ENCODE results near the gene BGN. TPM values are rescaled to one million over a fixed set of nuclear protein-coding genes. Genes with fewer than 3 reads are reported as not detected.
A peak's percentile ranks its signal among the peaks of the same experiment; 100 is the strongest.

The BGN gene
- total and polyA plus RNA-seq, 4 experiments from 2014 or later = not detected

- no peak overlapping the region for H3K4me3 Mint-ChIP-seq
- ChIA-PET POLR2A (ENCODE audit: partially characterized antibody) (no interaction called here), CTCF (ENCODE audit: partially characterized antibody) (interaction anchor here (1.0 kb wide), 1 partner anchor 44 kb away, joined by 3 read pairs; no protein-coding TSS in a partner anchor)
- no peak for DNase-seq
- Histone ChIP-seq H3K27ac (ENCODE audit: low read depth, low read length) (no peak overlapping the region), H3K36me3 (ENCODE audit: insufficient read depth, low read length) (peaks cover 7% of the 10 kb centered on the region), H3K4me3 (ENCODE audit: low read length in 2 of 2) (no peak overlapping the region), H3K27me3 (ENCODE audit: insufficient read depth, low read length) (no peaks in the 10 kb centered on the region), H3K4me1 (ENCODE audit: insufficient read depth, low read length) (no peaks in the 10 kb centered on the region), H3K9me3 (ENCODE audit: control insufficient read depth in 1 of 2, low read length in 2 of 2) (no peaks in the 10 kb centered on the region)
- intact Hi-C loops (cut with micrococcal nuclease) = no loop called here
- H3K4me1 Mint-ChIP-seq = peaks cover 0 to 3% (median 0%) of the 10 kb centered on the region in 4 donors
- no peaks in the 10 kb centered on the region for H3K9me3 Mint-ChIP-seq
- peak overlapping the region in 1 of 7 donors; percentile 52 for H3K27ac Mint-ChIP-seq
- H3K27me3 Mint-ChIP-seq = no peaks in the 10 kb centered on the region
- H3K36me3 Mint-ChIP-seq = peaks cover 12 to 32% of the 10 kb centered on the region in 2 donors
Observed at GRCh38 chrX:153463031-153463430, 31.7 kb upstream of the BGN start.

DNA sequence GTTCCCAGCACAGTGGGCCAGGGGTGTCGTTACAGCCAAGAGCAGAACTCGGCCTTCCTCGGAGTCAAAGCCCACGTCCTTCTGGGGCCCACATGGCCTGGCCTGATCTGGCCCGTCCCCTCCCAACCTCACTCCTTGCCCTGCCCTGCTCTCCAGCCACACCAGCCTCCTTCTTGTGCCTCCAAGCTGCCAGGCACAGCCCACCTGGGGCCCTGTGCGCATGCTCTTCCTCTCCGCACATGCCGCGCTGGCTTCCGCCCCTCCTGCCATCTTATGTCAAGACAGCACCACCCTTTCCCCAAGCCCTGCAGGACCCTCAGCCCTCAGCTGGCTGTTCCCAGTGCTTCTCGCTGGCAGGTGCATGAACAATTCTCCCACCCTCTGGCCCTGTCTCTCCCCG, 31.2 kb upstream of the BGN start:
- H3K4me1 ChIP-seq (ENCODE audit: insufficient read depth, low read length) = no peaks in the 10 kb centered on the region
- DNase-seq = no peak
- Mint-ChIP-seq H3K9me3 (no peaks in the 10 kb centered on the region), H3K27ac (no peak overlapping the region), H3K36me3 (peaks cover 10 to 30% of the 10 kb centered on the region in 2 donors), H3K4me3 (no peak overlapping the region), H3K4me1 (peaks cover 0 to 4% (median 2%) of the 10 kb centered on the region in 4 donors), H3K27me3 (no peaks in the 10 kb centered on the region)
- H3K36me3 ChIP-seq (ENCODE audit: insufficient read depth, low read length) = peaks cover 7% of the 10 kb centered on the region
- no peaks in the 10 kb centered on the region for H3K9me3 ChIP-seq (ENCODE audit: control insufficient read depth in 1 of 2, low read length in 2 of 2)
- CTCF ChIA-PET (ENCODE audit: partially characterized antibody) = interaction anchor here (1.0 kb wide), 1 partner anchor 43 kb away, joined by 3 read pairs; no protein-coding TSS in a partner anchor
- no peaks in the 10 kb centered on the region for H3K27me3 ChIP-seq (ENCODE audit: insufficient read depth, low read length)
- intact Hi-C loops (cut with micrococcal nuclease) = no loop called here
- POLR2A ChIA-PET (ENCODE audit: partially characterized antibody) = no interaction called here
- H3K4me3 ChIP-seq (ENCODE audit: low read length in 2 of 2) = no peak overlapping the region
- H3K27ac ChIP-seq (ENCODE audit: low read depth, low read length) = no peak overlapping the region

DNA sequence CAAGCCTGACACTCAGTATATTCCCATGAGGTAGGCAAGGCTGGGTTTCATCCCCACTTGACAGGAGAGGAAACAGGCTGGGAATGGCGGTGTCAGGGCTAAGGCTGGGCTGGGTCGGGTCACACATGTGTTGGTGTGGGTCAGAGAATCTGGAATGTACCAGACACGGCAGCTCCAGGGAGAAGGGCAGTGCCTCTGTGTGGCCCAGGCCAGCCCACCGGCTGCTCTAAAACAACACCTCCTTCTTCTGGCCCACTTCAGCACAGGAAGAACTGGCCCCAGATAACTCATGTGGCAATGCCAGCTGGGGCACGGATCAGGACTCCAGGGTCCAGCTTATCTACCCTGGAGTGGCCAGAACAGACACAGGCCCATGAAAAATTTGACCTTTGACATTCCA, 30.7 kb upstream of the BGN start:
- Mint-ChIP-seq H3K9me3 (no peaks in the 10 kb centered on the region), H3K4me3 (no peak overlapping the region), H3K36me3 (peaks cover 9 to 26% of the 10 kb centered on the region in 2 donors), H3K4me1 (peaks cover 3 to 9% (median 5%) of the 10 kb centered on the region in 4 donors), H3K27ac (peak overlapping the region in 1 of 7 donors; percentile 36), H3K27me3 (no peaks in the 10 kb centered on the region)
- ChIA-PET CTCF (ENCODE audit: partially characterized antibody) (interaction anchor here (1.0 to 1.2 kb wide), 2 partner anchors 43 kb away, joined by 3 read pairs; no protein-coding TSS in a partner anchor), POLR2A (ENCODE audit: partially characterized antibody) (no interaction called here)
- H3K27ac ChIP-seq (ENCODE audit: low read depth, low read length) = no peak overlapping the region
- no peak for DNase-seq
- H3K36me3 ChIP-seq (ENCODE audit: insufficient read depth, low read length) = peaks cover 7% of the 10 kb centered on the region
- intact Hi-C loops (cut with micrococcal nuclease) = no loop called here
- H3K9me3 ChIP-seq (ENCODE audit: control insufficient read depth in 1 of 2, low read length in 2 of 2) = no peaks in the 10 kb centered on the region
- no peaks in the 10 kb centered on the region for H3K27me3 ChIP-seq (ENCODE audit: insufficient read depth, low read length)
- H3K4me1 ChIP-seq (ENCODE audit: insufficient read depth, low read length) = peaks cover 4% of the 10 kb centered on the region
- H3K4me3 ChIP-seq (ENCODE audit: low read length in 2 of 2) = no peak overlapping the region

GRCh38 chrX:153465691-153466380, 28.9 kb upstream of the BGN start:
- CTCF ChIA-PET (ENCODE audit: partially characterized antibody) = interaction anchor here (1.2 kb wide), 1 partner anchor 41 kb away, joined by 3 read pairs; no protein-coding TSS in a partner anchor
- Histone ChIP-seq H3K4me1 (ENCODE audit: insufficient read depth, low read length) (peaks cover 12% of the 10 kb centered on the region), H3K27me3 (ENCODE audit: insufficient read depth, low read length) (no peaks in the 10 kb centered on the region), H3K27ac (ENCODE audit: low read depth, low read length) (no peak overlapping the region), H3K4me3 (ENCODE audit: low read length in 2 of 2) (no peak overlapping the region), H3K9me3 (ENCODE audit: control insufficient read depth in 1 of 2, low read length in 2 of 2) (no peaks in the 10 kb centered on the region), H3K36me3 (ENCODE audit: insufficient read depth, low read length) (peaks cover 7% of the 10 kb centered on the region)
- POLR2A ChIA-PET (ENCODE audit: partially characterized antibody) = no interaction called here
- H3K9me3 Mint-ChIP-seq = no peaks in the 10 kb centered on the region
- no peak overlapping the region for H3K4me3 Mint-ChIP-seq
- no peak overlapping the region for H3K27ac Mint-ChIP-seq
- no peaks in the 10 kb centered on the region for H3K27me3 Mint-ChIP-seq
- peaks cover 3 to 15% (median 9%) of the 10 kb centered on the region in 4 donors for H3K4me1 Mint-ChIP-seq
- no peak for DNase-seq
- H3K36me3 Mint-ChIP-seq = peaks cover 7 to 18% of the 10 kb centered on the region in 2 donors
- intact Hi-C loops (cut with micrococcal nuclease) = no loop called here

DNA sequence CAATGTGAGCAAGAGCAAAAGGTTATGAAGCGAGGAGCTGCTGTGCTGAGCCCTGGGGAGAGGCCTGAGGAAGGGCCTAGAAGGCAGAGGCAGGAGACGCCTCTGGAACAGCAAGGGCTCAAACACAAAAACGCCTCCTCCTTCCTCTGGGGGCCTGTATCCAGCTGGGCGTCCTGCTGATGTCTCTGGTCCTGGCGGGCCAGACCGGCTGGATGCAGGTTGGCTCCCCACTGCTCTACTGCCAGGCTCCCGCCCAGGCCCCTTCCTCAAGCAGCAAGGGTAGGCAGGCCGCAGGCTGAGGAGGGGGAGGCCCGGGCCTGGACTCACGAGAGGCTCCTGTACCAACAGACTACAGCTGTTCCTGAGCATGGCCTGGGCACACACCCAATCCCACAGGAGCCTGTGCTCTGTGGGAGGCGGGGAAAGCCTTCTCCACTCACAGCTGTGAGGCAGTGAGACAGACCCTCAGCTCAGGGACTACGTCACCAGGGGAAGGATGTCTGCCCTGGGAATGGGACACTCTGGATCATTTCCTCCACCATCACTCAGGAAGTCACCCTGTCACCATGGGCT, 26.7 kb upstream of the BGN start:
- Mint-ChIP-seq H3K9me3 (no peaks in the 10 kb centered on the region), H3K27ac (no peak overlapping the region), H3K27me3 (no peaks in the 10 kb centered on the region), H3K4me3 (peak overlapping the region in 3 of 8 donors; percentile 20 to 60 (median 29)), H3K4me1 (peaks cover 4 to 20% (median 9%) of the 10 kb centered on the region in 4 donors), H3K36me3 (peaks cover 0 to 11% of the 10 kb centered on the region in 2 donors)
- no peaks in the 10 kb centered on the region for H3K27me3 ChIP-seq (ENCODE audit: insufficient read depth, low read length)
- POLR2A ChIA-PET (ENCODE audit: partially characterized antibody) = no interaction called here
- no peaks in the 10 kb centered on the region for H3K36me3 ChIP-seq (ENCODE audit: insufficient read depth, low read length)
- intact Hi-C loops (cut with micrococcal nuclease) = no loop called here
- H3K9me3 ChIP-seq (ENCODE audit: control insufficient read depth in 1 of 2, low read length in 2 of 2) = no peaks in the 10 kb centered on the region
- H3K4me3 ChIP-seq (ENCODE audit: low read length in 2 of 2) = no peak overlapping the region
- no peak overlapping the region for H3K27ac ChIP-seq (ENCODE audit: low read depth, low read length)
- DNase-seq = no peak
- peaks cover 20% of the 10 kb centered on the region for H3K4me1 ChIP-seq (ENCODE audit: insufficient read depth, low read length)
- CTCF ChIA-PET (ENCODE audit: partially characterized antibody) = no interaction called here

DNA sequence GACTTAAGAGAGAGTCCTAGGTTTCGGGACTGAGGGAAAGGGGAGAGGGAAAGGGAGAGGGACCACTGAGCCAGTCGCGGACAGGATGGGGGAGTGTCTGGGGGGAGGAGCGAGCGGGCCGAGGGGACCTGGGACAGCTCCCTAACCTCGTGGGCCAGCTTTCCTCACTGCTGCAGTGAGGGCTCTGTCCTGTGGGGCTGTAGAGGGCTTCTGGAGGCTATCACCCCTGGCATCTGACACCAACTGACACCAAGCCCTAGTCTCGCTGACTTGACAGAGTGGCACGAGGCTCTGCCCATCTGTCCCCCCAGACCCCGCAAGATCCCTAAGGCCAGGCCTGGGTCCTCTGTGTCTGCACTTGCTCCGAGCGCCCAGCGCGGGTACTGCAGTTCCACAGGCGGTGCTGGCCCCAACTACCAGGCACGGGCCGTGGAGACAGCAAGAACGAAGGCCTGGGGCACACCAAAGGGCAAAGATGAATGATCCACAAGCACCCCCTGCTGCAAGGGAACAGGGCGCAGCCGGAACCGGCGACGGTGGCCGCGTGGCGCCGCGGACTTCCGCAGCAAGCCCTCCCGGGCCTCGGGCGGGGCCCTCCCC, 24.9 kb upstream of the BGN start:
- no peaks in the 10 kb centered on the region for H3K27me3 ChIP-seq (ENCODE audit: insufficient read depth, low read length)
- H3K4me3 ChIP-seq (ENCODE audit: low read length in 2 of 2) = peak overlapping the region; percentile 42 to 69
- no peaks in the 10 kb centered on the region for H3K27me3 Mint-ChIP-seq
- H3K4me3 Mint-ChIP-seq = peak overlapping the region; percentile 80 to 87 (median 83)
- POLR2A ChIA-PET (ENCODE audit: partially characterized antibody) = interaction anchor here (0.8 to 2.1 kb wide), 4 partner anchors 37 to 528 kb away, joined by 3 to 9 read pairs (median 3); no protein-coding TSS in a partner anchor
- H3K36me3 ChIP-seq (ENCODE audit: insufficient read depth, low read length) = no peaks in the 10 kb centered on the region
- peaks cover 0 to 3% of the 10 kb centered on the region in 2 donors for H3K36me3 Mint-ChIP-seq
- DNase-seq = peak in 1 of 5 donors; percentile 74
- intact Hi-C loops (cut with micrococcal nuclease) = loop anchor here (1.0 kb wide), 2 partner anchors 512 to 529 kb away; no protein-coding TSS in a partner anchor
- peaks cover 26% of the 10 kb centered on the region for H3K4me1 ChIP-seq (ENCODE audit: insufficient read depth, low read length)
- H3K9me3 ChIP-seq (ENCODE audit: control insufficient read depth in 1 of 2, low read length in 2 of 2) = no peaks in the 10 kb centered on the region
- CTCF ChIA-PET (ENCODE audit: partially characterized antibody) = interaction anchor here (1.0 to 7.2 kb wide), 5 partner anchors 9 to 529 kb away, joined by 3 to 63 read pairs (median 8); no protein-coding TSS in a partner anchor
- peak overlapping the region in 6 of 7 donors; percentile 41 to 86 (median 76) for H3K27ac Mint-ChIP-seq
- peaks cover 6 to 21% (median 15%) of the 10 kb centered on the region in 4 donors for H3K4me1 Mint-ChIP-seq
- peak overlapping the region; percentile 51 for H3K27ac ChIP-seq (ENCODE audit: low read depth, low read length)
- no peaks in the 10 kb centered on the region for H3K9me3 Mint-ChIP-seq

Data from CD4-positive, alpha-beta memory T cell (primary cell).